ENCODE data around the gene TMEM232.

DNA sequence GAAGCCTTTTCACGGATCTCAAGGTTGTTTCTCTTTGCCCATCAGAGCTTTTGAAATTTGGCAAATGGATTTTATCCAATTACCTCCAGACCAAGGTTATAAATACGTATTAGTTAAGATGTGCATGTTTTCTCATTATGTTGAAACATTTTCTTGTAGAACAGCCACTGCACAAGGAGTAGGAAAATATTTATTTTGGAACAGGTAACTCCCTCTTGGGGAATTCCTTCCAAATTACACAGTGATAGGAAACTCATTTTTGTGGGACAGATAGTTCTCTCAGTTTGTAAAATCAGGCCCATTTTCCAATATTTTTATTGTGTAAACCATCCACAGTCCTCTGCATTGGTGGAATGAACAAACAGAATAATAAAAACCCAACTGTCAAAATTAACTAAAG, 23.0 kb downstream of the TMEM232 start:
- TF ChIP-seq, protein P1, sequence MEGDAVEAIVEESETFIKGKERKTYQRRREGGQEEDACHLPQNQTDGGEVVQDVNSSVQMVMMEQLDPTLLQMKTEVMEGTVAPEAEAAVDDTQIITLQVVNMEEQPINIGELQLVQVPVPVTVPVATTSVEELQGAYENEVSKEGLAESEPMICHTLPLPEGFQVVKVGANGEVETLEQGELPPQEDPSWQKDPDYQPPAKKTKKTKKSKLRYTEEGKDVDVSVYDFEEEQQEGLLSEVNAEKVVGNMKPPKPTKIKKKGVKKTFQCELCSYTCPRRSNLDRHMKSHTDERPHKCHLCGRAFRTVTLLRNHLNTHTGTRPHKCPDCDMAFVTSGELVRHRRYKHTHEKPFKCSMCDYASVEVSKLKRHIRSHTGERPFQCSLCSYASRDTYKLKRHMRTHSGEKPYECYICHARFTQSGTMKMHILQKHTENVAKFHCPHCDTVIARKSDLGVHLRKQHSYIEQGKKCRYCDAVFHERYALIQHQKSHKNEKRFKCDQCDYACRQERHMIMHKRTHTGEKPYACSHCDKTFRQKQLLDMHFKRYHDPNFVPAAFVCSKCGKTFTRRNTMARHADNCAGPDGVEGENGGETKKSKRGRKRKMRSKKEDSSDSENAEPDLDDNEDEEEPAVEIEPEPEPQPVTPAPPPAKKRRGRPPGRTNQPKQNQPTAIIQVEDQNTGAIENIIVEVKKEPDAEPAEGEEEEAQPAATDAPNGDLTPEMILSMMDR (IDR thresholded peaks at IDR 0.05): no peak
- TF ChIP-seq EP300 (IDR thresholded peaks at IDR 0.05): no peak
- TF ChIP-seq POLR2A (IDR thresholded peaks at IDR 0.05): no peak
- TF ChIP-seq POLR2AphosphoS5 (IDR thresholded peaks at IDR 0.05): no peak

Data from stomach (tissue), 4 donors.